Measurements from ENCODE around the gene CPM.
"Not testable (repeated sequence)": the region's sequence is repeated elsewhere in the genome, so short reads cannot be mapped to it uniquely, and the experiment has no call there.

The CPM gene

GRCh38 chr12:68846811-68847210, 86.2 kb downstream of the CPM start:
- DNase-seq = no peak

GRCh38 chr12:68844788-68845695, 87.9 kb downstream of the CPM start:
- DNase-seq = no peak

GRCh38 chr12:68844318-68844745, 88.6 kb downstream of the CPM start:
- no peak for DNase-seq

- no peak for DNase-seq
Measured at GRCh38 chr12:68842784-68843567, 90.0 kb downstream of the CPM start.

- DNase-seq = no peak
Measured at GRCh38 chr12:68842123-68842522, 90.8 kb downstream of the CPM start.

GRCh38 chr12:68841717-68842116, 91.3 kb downstream of the CPM start:
- DNase-seq = no peak

GRCh38 chr12:68841175-68841574, 91.8 kb downstream of the CPM start:
- DNase-seq = not testable (repeated sequence)

- DNase-seq = no peak
Measured at GRCh38 chr12:68839183-68840147, 93.5 kb downstream of the CPM start.

GRCh38 chr12:68838046-68838886, 94.7 kb downstream of the CPM start:
- no peak for DNase-seq

GRCh38 chr12:68837215-68837614, 95.8 kb downstream of the CPM start:
- no peak for DNase-seq

GRCh38 chr12:68835333-68835908, 97.5 kb downstream of the CPM start:
- DNase-seq = no peak

- no peak for DNase-seq
Measured at GRCh38 chr12:68833508-68833907, 99.5 kb downstream of the CPM start.

GRCh38 chr12:68832504-68832867, 100.5 kb downstream of the CPM start:
- no peak for DNase-seq

- no peak for DNase-seq
Measured at GRCh38 chr12:68831751-68832503, 101.0 kb downstream of the CPM start.

GRCh38 chr12:68831272-68831671, 101.7 kb downstream of the CPM start:
- no peak for DNase-seq

GRCh38 chr12:68828672-68829068, 104.3 kb downstream of the CPM start:
- no peak for DNase-seq

- DNase-seq = no peak
Measured at GRCh38 chr12:68827895-68828671, 104.9 kb downstream of the CPM start.

- no peak for DNase-seq
Measured at GRCh38 chr12:68825569-68826217, 107.3 kb downstream of the CPM start.

- no peak for DNase-seq
Measured at GRCh38 chr12:68824597-68825250, 108.2 kb downstream of the CPM start.
